Fibroblast of pulmonary artery (primary cell): ENCODE data around the gene CDCA8.

Experiments
- DNase-seq: peaks from one replicate; pipeline ENCODE4 v3.0.0-alpha.2; 2010; ENCODE audit warnings: low read depth
- H3K4me3 ChIP-seq: replicated peaks from 2 replicates; pipeline ENCODE4 v1.5.1; 2011; ENCODE audit warnings: low read depth, mild to moderate bottlenecking, control low read depth, low read length, moderate library complexity
- TF ChIP-seq, protein P1 (sequence below): IDR thresholded peaks from 2 replicates; pipeline ENCODE4 v1.5.1; 2011; ENCODE audit warnings: mild to moderate bottlenecking, control low read depth, low read length, inconsistent platforms; ENCODE audit errors: missing control alignments

The CDCA8 gene

DNA sequence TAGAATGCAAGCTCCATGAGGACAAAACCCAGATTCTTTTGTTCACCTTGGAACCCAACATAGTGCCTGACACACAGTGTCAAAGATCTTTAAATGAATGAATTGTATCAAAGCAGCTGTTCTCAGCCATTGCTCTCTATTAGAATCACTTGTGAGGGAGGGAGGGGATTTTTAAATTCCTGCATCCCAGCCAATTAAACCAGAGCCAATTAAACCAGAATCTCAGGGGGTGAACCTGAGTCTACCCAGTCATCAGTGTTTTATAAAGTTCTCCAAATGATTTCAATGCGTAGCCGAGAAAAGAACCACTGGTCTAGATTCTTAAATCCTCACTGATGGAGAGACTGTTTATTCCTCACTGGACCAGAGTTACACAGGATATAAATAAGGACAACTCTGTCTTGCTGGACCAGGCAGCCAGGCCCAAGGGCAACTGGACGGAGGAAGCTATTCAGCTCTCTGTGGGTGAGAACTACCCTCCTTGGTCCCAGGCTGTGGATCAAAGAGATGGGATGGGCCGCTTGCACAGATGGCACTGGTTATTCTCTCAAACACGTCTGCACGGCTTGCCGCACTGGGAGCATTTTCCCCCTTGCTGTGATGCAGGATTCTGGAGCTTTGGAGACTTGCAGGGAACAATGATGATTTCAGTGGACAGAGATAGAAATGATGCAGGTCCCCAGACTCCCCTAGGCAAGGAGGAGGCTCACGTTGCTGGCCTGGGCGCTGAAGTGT, 20.0 kb upstream of the CDCA8 start:
- no peak for DNase-seq
- H3K4me3 ChIP-seq = no peak overlapping the region
- TF ChIP-seq, protein P1, sequence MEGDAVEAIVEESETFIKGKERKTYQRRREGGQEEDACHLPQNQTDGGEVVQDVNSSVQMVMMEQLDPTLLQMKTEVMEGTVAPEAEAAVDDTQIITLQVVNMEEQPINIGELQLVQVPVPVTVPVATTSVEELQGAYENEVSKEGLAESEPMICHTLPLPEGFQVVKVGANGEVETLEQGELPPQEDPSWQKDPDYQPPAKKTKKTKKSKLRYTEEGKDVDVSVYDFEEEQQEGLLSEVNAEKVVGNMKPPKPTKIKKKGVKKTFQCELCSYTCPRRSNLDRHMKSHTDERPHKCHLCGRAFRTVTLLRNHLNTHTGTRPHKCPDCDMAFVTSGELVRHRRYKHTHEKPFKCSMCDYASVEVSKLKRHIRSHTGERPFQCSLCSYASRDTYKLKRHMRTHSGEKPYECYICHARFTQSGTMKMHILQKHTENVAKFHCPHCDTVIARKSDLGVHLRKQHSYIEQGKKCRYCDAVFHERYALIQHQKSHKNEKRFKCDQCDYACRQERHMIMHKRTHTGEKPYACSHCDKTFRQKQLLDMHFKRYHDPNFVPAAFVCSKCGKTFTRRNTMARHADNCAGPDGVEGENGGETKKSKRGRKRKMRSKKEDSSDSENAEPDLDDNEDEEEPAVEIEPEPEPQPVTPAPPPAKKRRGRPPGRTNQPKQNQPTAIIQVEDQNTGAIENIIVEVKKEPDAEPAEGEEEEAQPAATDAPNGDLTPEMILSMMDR = no peak

DNA sequence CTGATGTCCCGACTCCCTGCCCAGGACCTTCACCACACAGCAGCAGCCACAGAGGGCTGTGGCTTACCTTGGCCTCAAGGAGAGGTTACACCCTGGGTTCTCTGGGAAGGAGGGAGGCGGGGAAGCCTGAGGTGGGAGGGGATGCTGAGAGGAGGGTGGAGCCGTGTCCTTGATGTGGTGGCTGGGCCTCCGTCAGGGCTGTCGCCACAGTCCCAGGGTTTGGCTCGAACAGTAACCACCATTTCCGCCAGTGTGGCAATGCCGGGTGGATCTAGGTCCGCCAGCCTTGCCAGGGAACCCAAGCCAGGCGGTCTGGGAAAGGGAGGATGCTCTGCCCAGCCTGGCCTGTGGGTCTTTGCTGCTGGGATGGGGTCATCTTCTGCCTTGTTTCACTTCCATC, 18.4 kb upstream of the CDCA8 start:
- H3K4me3 ChIP-seq = no peak overlapping the region
- TF ChIP-seq, protein P1 = no peak
- no peak for DNase-seq

DNA sequence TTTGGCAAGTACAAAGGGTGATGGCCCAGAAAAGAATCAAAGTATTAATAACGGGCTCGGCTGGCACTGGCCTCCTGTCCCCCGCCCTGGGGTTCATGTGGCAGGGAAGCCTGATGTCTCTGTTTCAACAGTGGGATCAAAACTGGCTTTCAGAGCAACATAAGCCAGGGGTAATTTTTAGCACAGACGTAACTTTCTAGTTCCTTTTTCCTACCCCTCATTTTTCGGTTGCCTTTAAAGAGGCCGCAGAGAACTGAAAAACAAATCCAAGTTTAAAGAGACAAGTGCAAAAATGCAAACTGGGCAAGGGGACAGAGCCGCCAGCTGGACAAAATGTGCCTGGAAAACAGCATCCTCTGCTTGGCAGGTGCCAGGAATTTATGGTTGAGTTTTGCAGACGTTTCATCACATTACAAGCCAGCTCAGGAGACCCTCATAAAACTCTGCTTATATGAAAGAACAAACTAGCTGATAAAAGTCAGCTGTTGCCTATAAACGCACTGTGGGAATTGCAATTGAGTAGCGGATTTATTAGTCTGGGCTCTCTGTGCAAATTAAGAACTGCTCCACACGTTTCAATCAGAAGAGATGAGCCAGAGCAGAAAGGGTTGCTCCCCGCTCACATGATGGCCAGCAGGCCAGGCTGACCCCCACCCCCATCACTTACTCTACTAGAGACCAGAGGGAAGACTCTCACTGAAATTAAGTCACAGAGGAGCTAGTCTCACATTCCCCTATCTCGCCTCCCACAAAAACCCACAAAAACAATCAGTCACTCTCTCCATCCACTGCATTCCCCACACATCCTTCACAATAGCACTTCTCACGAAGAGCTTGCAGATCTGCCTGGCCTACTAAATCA, 15.8 kb upstream of the CDCA8 start:
- TF ChIP-seq, protein P1 = no peak
- DNase-seq = no peak
- no peak overlapping the region for H3K4me3 ChIP-seq

DNA sequence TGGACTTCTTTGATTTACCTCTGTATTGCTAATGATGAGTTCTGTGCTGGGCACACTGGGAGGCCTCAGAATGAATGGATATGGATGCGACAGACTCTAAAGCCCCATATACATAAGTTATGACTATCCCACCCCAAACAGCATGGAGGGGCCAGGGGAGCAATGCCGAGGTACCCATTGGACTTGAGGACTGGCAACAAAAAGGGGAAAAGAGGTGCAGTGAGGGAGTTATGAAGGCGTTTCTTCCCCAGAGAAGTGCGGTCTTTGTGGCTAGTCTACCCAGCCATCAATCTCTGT, 15.2 kb upstream of the CDCA8 start:
- TF ChIP-seq, protein P1 = no peak
- no peak overlapping the region for H3K4me3 ChIP-seq
- DNase-seq = no peak

DNA sequence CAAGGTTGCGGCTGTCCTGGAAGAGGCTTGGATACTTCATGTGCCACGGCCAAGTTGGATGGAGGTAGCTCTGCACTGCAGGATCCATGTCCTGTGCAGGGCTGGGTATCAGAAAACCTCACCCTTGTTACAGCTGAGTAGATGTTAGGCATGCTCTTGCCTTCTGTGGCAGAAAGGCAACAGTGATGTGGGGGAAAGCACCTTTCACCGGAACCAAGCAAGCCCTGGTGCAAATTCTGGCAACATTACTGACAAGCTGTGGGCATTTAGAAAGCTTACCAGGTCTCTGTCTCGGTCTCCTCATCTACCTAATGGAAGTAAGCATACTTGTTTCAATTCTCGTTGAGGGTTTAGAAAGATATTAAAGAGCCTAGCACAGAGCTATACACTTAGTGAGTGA, 14.5 kb upstream of the CDCA8 start:
- H3K4me3 ChIP-seq = no peak overlapping the region
- TF ChIP-seq, protein P1 = no peak
- no peak for DNase-seq

DNA sequence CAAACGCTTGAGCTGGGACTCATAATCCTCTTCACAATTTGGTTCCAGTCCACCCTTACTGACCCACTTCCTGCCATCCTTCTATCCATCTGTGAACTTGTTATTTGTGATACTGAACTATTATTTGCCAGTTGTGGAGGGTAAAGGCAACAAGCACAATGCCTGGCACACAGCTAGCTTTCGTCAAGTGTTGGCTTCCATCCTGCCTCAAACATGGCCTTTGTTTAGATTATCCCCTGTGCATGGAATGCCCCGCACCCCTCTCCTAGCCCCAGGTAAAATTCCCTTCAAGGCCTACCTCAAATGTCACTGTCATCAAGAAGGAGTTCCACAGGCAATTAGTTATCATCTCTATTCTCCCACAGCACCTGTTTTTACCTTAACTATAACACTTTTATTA, 11.4 kb upstream of the CDCA8 start:
- H3K4me3 ChIP-seq = no peak overlapping the region
- DNase-seq = no peak
- TF ChIP-seq, protein P1 = no peak
